OCI-LY7 (cell line): ENCODE results near the gene ENTPD6. TPM values are rescaled to one million over a fixed set of nuclear protein-coding genes. Genes with fewer than 3 reads are reported as not detected.

Experiments used
- BruUV-seq: library from RNA; stranded (reverse); fragments of 400-500 nt; replicated peaks from 2 replicates; lab custom pipeline; 2021; lab: Mats Ljungman, UMichigan
- CTCF ChIA-PET: fragments of 300-600 bp; sonication (Branson Sonifier 250); formaldehyde crosslinking; loops from one replicate; lab custom pipeline; 2022; ENCODE audit warnings: antibody characterized with exemption; ENCODE audit not compliant: unreplicated experiment; lab: Charles Lee
- POLR2A ChIA-PET: fragments of 300-600 bp; sonication (Branson Sonifier 250); formaldehyde crosslinking; loops from one replicate; lab custom pipeline; 2022; ENCODE audit warnings: antibody characterized with exemption; lab: Charles Lee
- DNase-seq: peaks from one replicate; pipeline ENCODE4 v3.0.0-alpha.2; 2015; ENCODE audit warnings: low spot score
- H2AFZ ChIP-seq: fragments of 200-600 bp; sonication (generic), shearing (Covaris generic); 2 replicates; pipeline ENCODE4 v1.6.1; 2014; ENCODE audit warnings: mild to moderate bottlenecking, antibody characterized with exemption, low read length, moderate library complexity
- H3K27ac ChIP-seq: fragments of 200-600 bp; sonication (generic); 2 replicates; pipeline ENCODE4 v1.5.1; 2014; ENCODE audit warnings: mixed run types, low read depth, mild to moderate bottlenecking, moderate library complexity, low read length, inconsistent platforms; ENCODE audit not compliant: poor library complexity, severe bottlenecking
- H3K36me3 ChIP-seq: fragments of 200-600 bp; sonication (generic); 2 replicates; pipeline ENCODE4 v1.6.1; 2014; ENCODE audit warnings: mild to moderate bottlenecking, antibody characterized with exemption, low read length, moderate library complexity, mixed read lengths; ENCODE audit not compliant: insufficient read depth
- H3K4me1 ChIP-seq: fragments of 200-600 bp; sonication (generic); 2 replicates; pipeline ENCODE4 v1.5.1; 2014; ENCODE audit warnings: mild to moderate bottlenecking, low read length; ENCODE audit not compliant: insufficient read depth, poor library complexity, severe bottlenecking
- H3K4me2 ChIP-seq: fragments of 200-600 bp; sonication (generic); 2 replicates; pipeline ENCODE4 v1.6.1; 2014; ENCODE audit warnings: mild to moderate bottlenecking, low read length
- H3K4me3 ChIP-seq: fragments of 200-600 bp; sonication (generic); 2 replicates; pipeline ENCODE4 v1.5.1; 2014; ENCODE audit warnings: mild to moderate bottlenecking, low read depth, low read length; ENCODE audit not compliant: poor library complexity, severe bottlenecking
- H3K79me2 ChIP-seq: fragments of 200-600 bp; sonication (generic); 2 replicates; pipeline ENCODE4 v1.6.1; 2016; ENCODE audit warnings: low read depth, mild to moderate bottlenecking, low read length, moderate library complexity, mixed read lengths; ENCODE audit not compliant: insufficient read depth
- H3K9me2 ChIP-seq: fragments of 200-600 bp; sonication (generic); 2 replicates; pipeline ENCODE4 v1.6.1; 2016; ENCODE audit warnings: mild to moderate bottlenecking, low read length, mixed read lengths; ENCODE audit not compliant: insufficient read depth
- H3K9me3 ChIP-seq: fragments of 200-600 bp; sonication (generic); 2 replicates; pipeline ENCODE4 v1.6.1; 2014; ENCODE audit warnings: mild to moderate bottlenecking, mixed run types, low read length, mixed read lengths
- H4K20me1 ChIP-seq: fragments of 200-600 bp; sonication (generic); 2 replicates; pipeline ENCODE4 v1.6.1; 2014; ENCODE audit warnings: mild to moderate bottlenecking, antibody characterized with exemption, low read length, moderate library complexity, mixed read lengths; ENCODE audit not compliant: insufficient read depth
- CTCF ChIP-seq: fragments of 200-600 bp; sonication (generic); conservative IDR thresholded peaks from 2 replicates; pipeline ENCODE4 v1.5.1; 2014; ENCODE audit warnings: mild to moderate bottlenecking, antibody characterized with exemption, low read length, moderate library complexity, mixed read lengths
- EZH2phosphoT487 ChIP-seq: fragments of 200-600 bp; sonication (generic); IDR thresholded peaks from 2 replicates; pipeline ENCODE4 v1.6.1; 2018; ENCODE audit warnings: low read depth, borderline replicate concordance, mild to moderate bottlenecking, mixed run types, antibody characterized with exemption, low read length, moderate library complexity, mixed read lengths
- intact Hi-C: fragments of 100-400 bp; cut with micrococcal nuclease; formaldehyde crosslinking; loops from one replicate; pipeline ENCODE4 v1.10.0; 2022; ENCODE audit not compliant: unreplicated experiment
- total RNA-seq, 2 experiments: library from RNA; depleted of rRNA in 1 of 2; stranded (reverse); fragments of >200 nt in 1 of 2; shearing (Covaris generic) in 1 of 2; gene quantifications; 2 replicates each; pipeline ENCODE4 v1.2.3, GENCODE V29; 2014 to 2022

The ENTPD6 gene
- total RNA-seq, 2 experiments from 2014 or later = 4.2 TPM; not detected in 1

- Histone ChIP-seq H3K4me1 (no peaks in the 10 kb centered on the region), H3K79me2 (no peaks in the 10 kb centered on the region), H3K4me2 (no peak overlapping the region), H3K36me3 (no peaks in the 10 kb centered on the region), H4K20me1 (no peaks in the 10 kb centered on the region), H3K27ac (no peak overlapping the region), H3K9me3 (no peaks in the 10 kb centered on the region), H3K9me2 (no peaks in the 10 kb centered on the region), H2AFZ (no peak overlapping the region), H3K4me3 (no peak overlapping the region)
- DNase-seq = no peak
- no peak for TF ChIP-seq EZH2phosphoT487
- TF ChIP-seq CTCF = no peak
- no TSS peak for BruUV-seq
- ChIA-PET CTCF (no interaction called here), POLR2A (no interaction called here)
- intact Hi-C loops = no loop called here
Measured at GRCh38 chr20:25147716-25148115, 47.8 kb upstream of the ENTPD6 start.

DNA sequence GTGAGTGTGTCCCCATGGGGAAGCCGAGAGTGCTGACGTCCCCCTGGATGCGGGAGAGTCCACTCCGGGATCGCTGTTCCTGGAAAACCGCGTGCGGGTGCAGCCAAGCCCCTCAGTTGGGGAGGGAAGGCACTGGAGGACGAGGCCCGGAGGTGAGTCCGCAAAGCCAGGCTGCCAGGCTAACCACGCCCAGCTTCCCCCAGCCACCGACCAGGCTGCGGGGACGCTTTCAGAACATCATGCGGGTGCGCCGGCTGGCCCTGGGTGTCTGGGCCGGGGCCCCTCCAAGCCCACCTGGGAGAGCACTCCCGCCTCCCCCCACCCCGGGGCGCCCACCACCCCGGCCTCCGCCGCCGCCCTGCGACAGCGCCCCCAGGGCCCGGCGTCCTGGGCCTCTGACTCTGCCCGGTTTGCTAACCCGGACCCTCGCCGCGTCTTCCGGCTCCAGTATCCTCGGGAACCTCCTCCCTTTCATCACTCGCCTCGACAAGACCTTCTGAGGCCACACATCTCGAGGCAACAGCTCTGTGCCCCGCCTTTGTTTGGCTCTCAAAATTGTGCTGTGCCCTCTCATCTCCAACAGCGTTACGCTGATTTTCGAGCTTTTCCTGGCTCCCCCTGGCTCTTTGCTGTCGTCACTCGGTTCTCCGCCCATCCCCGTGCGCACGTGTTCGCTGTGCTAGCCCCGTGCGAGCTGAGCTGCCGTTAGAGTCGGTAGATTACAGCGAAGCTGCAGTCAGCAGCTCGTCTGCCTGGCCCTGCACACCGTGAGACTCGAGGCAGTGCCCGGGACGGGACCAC lies 47.1 kb upstream of the ENTPD6 start:
- no peak overlapping the region for H3K27ac ChIP-seq
- H3K4me1 ChIP-seq = no peaks in the 10 kb centered on the region
- DNase-seq = no peak
- no peak overlapping the region for H3K4me2 ChIP-seq
- no peaks in the 10 kb centered on the region for H4K20me1 ChIP-seq
- TF ChIP-seq CTCF = no peak
- no peak for TF ChIP-seq EZH2phosphoT487
- H3K36me3 ChIP-seq = no peaks in the 10 kb centered on the region
- H3K9me3 ChIP-seq = no peaks in the 10 kb centered on the region
- H3K9me2 ChIP-seq = no peaks in the 10 kb centered on the region
- intact Hi-C loops = no loop called here
- CTCF ChIA-PET = no interaction called here
- no peak overlapping the region for H2AFZ ChIP-seq
- POLR2A ChIA-PET = no interaction called here
- H3K79me2 ChIP-seq = no peaks in the 10 kb centered on the region
- no TSS peak for BruUV-seq
- no peak overlapping the region for H3K4me3 ChIP-seq
